Neuronal stem cell (in vitro differentiated cells): ENCODE data around the gene GALNT16.

ENCODE experiments used
- DNase-seq: peaks from one replicate; pipeline ENCODE4 v3.0.0-alpha.2; 2013; ENCODE audit warnings: low spot score
- H2AFZ ChIP-seq: one replicate; pipeline ENCODE4 v1.6.1; 2013; ENCODE audit warnings: mild to moderate bottlenecking, low read length, inconsistent platforms
- H2AK5ac ChIP-seq: 2 replicates; pipeline ENCODE4 v1.6.1; 2013; ENCODE audit warnings: low read depth, mild to moderate bottlenecking, inconsistent platforms, low read length, moderate library complexity, mixed read lengths
- H2BK120ac ChIP-seq: 2 replicates; pipeline ENCODE4 v1.6.1; 2013; ENCODE audit warnings: low read depth, mild to moderate bottlenecking, inconsistent platforms, low read length, moderate library complexity, mixed read lengths
- H2BK12ac ChIP-seq: one replicate; pipeline ENCODE4 v1.6.1; 2013; ENCODE audit warnings: low read length, inconsistent platforms
- H2BK15ac ChIP-seq: 2 replicates; pipeline ENCODE4 v1.6.1; 2013; ENCODE audit warnings: mild to moderate bottlenecking, low read length, inconsistent platforms, mixed read lengths
- H2BK5ac ChIP-seq: one replicate; pipeline ENCODE4 v1.6.1; 2013; ENCODE audit warnings: inconsistent platforms, mild to moderate bottlenecking, low read length, moderate library complexity
- H3K14ac ChIP-seq: one replicate; pipeline ENCODE4 v1.6.1; 2013; ENCODE audit warnings: low read length, inconsistent platforms
- H3K18ac ChIP-seq: 2 replicates; pipeline ENCODE4 v1.6.1; 2013; ENCODE audit warnings: low read length, inconsistent platforms
- H3K23ac ChIP-seq: 2 replicates; pipeline ENCODE4 v1.6.1; 2013; ENCODE audit warnings: low read depth, mild to moderate bottlenecking, mixed read lengths, low read length, inconsistent platforms; ENCODE audit not compliant: poor library complexity
- H3K27ac ChIP-seq: replicated peaks from 3 replicates; pipeline ENCODE4 v1.5.1; 2013; ENCODE audit warnings: low read length, inconsistent platforms
- H3K27me3 ChIP-seq, 3 experiments: 2 replicates each; pipeline ENCODE4 v1.6.1; 2013; ENCODE audit warnings: low read length in 3 of 3, mild to moderate bottlenecking in 2 of 3, inconsistent platforms in 1 of 3, low read depth in 1 of 3, mixed read lengths in 1 of 3, moderate library complexity in 1 of 3; ENCODE audit not compliant: control insufficient read depth in 3 of 3, insufficient read depth in 3 of 3
- H3K36me3 ChIP-seq, 2 donors: replicated peaks in 1 of 2; 2 replicates each; pipeline ENCODE4 v1.6.1; 2013; ENCODE audit warnings: low read length in 2 of 2; ENCODE audit not compliant: control insufficient read depth in 2 of 2, insufficient read depth in 2 of 2
- H3K4ac ChIP-seq: 2 replicates; pipeline ENCODE4 v1.6.1; 2013; ENCODE audit warnings: inconsistent platforms, mild to moderate bottlenecking, low read length, moderate library complexity
- H3K4me1 ChIP-seq, 2 donors: 1 replicate in 1 of 2; 2 replicates in 1 of 2; pipeline ENCODE4 v1.6.1; 2013; ENCODE audit warnings: low read length in 2 of 2, low read depth in 1 of 2; ENCODE audit not compliant: control insufficient read depth in 2 of 2, insufficient read depth in 1 of 2
- H3K4me2 ChIP-seq: one replicate; pipeline ENCODE4 v1.6.1; 2013; ENCODE audit warnings: mild to moderate bottlenecking, low read length, inconsistent platforms; ENCODE audit not compliant: insufficient read depth, poor library complexity, severe bottlenecking
- H3K4me3 ChIP-seq, 2 donors: 2 replicates each; pipeline ENCODE4 v1.5.1; 2013; ENCODE audit warnings: low read length in 2 of 2, mild to moderate bottlenecking in 2 of 2, inconsistent platforms in 1 of 2, moderate library complexity in 1 of 2
- H3K79me1 ChIP-seq: one replicate; pipeline ENCODE4 v1.6.1; 2013; ENCODE audit warnings: low read depth, mild to moderate bottlenecking, inconsistent platforms, low read length, moderate library complexity
- H3K9ac ChIP-seq: one replicate; pipeline ENCODE4 v1.6.1; 2013; ENCODE audit warnings: mild to moderate bottlenecking, low read depth, low read length, inconsistent platforms; ENCODE audit not compliant: poor library complexity
- H3K9me3 ChIP-seq, 2 donors: replicated peaks in 1 of 2; 2 replicates each; pipeline versions ENCODE3 to v1.6.1; 2013; ENCODE audit warnings: low read length in 2 of 2, mild to moderate bottlenecking in 2 of 2, inconsistent platforms in 1 of 2, low read depth in 1 of 2, mixed read lengths in 1 of 2, moderate library complexity in 1 of 2; ENCODE audit not compliant: control insufficient read depth in 2 of 2, insufficient read depth in 1 of 2
- H4K8ac ChIP-seq: one replicate; pipeline ENCODE4 v1.6.1; 2013; ENCODE audit warnings: low read depth, mild to moderate bottlenecking, inconsistent platforms, low read length, moderate library complexity
- H4K91ac ChIP-seq: one replicate; pipeline ENCODE4 v1.6.1; 2013; ENCODE audit warnings: low read length, low read depth, mild to moderate bottlenecking, inconsistent platforms; ENCODE audit not compliant: poor library complexity
- WGBS, 2 donors: extraction: QIAGEN DNeasy Blood & Tissue Kit; methylation state at CpG; one replicate each; pipeline ENCODE4 v1.1.7; 2013; ENCODE audit warnings: missing lambda C conversion rate in 2 of 2, mixed read lengths in 1 of 2; ENCODE audit not compliant: insufficient read length in 2 of 2, insufficient replicate concordance in 1 of 2; ENCODE audit errors: extremely low coverage in 2 of 2; 5-methylcytosine and 5-hydroxymethylcytosine counted together

GALNT16 gene

GRCh38 chr14:69375722-69376121 lies 115.8 kb downstream of the GALNT16 start:
- peaks cover 0 to 27% of the 10 kb centered on the region in 2 donors for H3K9me3 ChIP-seq
- peaks cover 9 to 77% of the 10 kb centered on the region in 2 donors for H3K36me3 ChIP-seq
- H3K4me1 ChIP-seq = no peaks in the 10 kb centered on the region
- H2AFZ ChIP-seq = no peak overlapping the region
- H2BK15ac ChIP-seq = no peak overlapping the region
- no peak overlapping the region for H3K9ac ChIP-seq
- no peak overlapping the region for H3K4ac ChIP-seq
- H3K27ac ChIP-seq = no peak overlapping the region
- no peak overlapping the region for H4K91ac ChIP-seq
- no peak overlapping the region for H2BK12ac ChIP-seq
- no peaks in the 10 kb centered on the region for H3K79me1 ChIP-seq
- 100% methylated on average over 1 of the region's 5 CpGs; no CpG with 5 or more reads in 1 of the 2 donors for WGBS, 2 donors
- H3K14ac ChIP-seq = no peak overlapping the region
- H2AK5ac ChIP-seq = no peak overlapping the region
- no peak overlapping the region for H2BK5ac ChIP-seq
- H3K4me2 ChIP-seq = no peak overlapping the region
- no peak overlapping the region for H3K23ac ChIP-seq
- no peak overlapping the region for H2BK120ac ChIP-seq
- H3K18ac ChIP-seq = no peak overlapping the region
- no peak overlapping the region for H4K8ac ChIP-seq
- no peaks in the 10 kb centered on the region for H3K27me3 ChIP-seq
- H3K4me3 ChIP-seq = no peak overlapping the region
- no peak for DNase-seq

GRCh38 chr14:69376439-69376838 lies 116.5 kb downstream of the GALNT16 start:
- no peak overlapping the region for H2AFZ ChIP-seq
- H3K9ac ChIP-seq = no peak overlapping the region
- H4K8ac ChIP-seq = no peak overlapping the region
- peaks cover 0 to 27% of the 10 kb centered on the region in 2 donors for H3K9me3 ChIP-seq
- H3K23ac ChIP-seq = no peak overlapping the region
- H3K79me1 ChIP-seq = peaks cover 1% of the 10 kb centered on the region
- H2BK120ac ChIP-seq = no peak overlapping the region
- H3K4me2 ChIP-seq = no peak overlapping the region
- no peak overlapping the region for H3K27ac ChIP-seq
- H2BK12ac ChIP-seq = no peak overlapping the region
- H3K14ac ChIP-seq = no peak overlapping the region
- no peak overlapping the region for H2BK15ac ChIP-seq
- H3K4me1 ChIP-seq = no peaks in the 10 kb centered on the region
- no peak overlapping the region for H4K91ac ChIP-seq
- no peaks in the 10 kb centered on the region for H3K27me3 ChIP-seq
- no peak overlapping the region for H3K4me3 ChIP-seq
- H3K18ac ChIP-seq = no peak overlapping the region
- DNase-seq = no peak
- H3K4ac ChIP-seq = no peak overlapping the region
- no peak overlapping the region for H2BK5ac ChIP-seq
- no peak overlapping the region for H2AK5ac ChIP-seq
- H3K36me3 ChIP-seq = peaks cover 9 to 84% of the 10 kb centered on the region in 2 donors

- Histone ChIP-seq H2BK120ac (no peak overlapping the region), H3K23ac (no peak overlapping the region), H3K4me2 (no peak overlapping the region), H2BK15ac (no peak overlapping the region), H3K36me3 (peaks cover 12 to 94% of the 10 kb centered on the region in 2 donors), H3K27ac (no peak overlapping the region), H2BK5ac (no peak overlapping the region), H2BK12ac (no peak overlapping the region), H2AK5ac (no peak overlapping the region), H3K27me3 (no peaks in the 10 kb centered on the region), H3K4me3 (no peak overlapping the region), H4K8ac (no peak overlapping the region), H4K91ac (no peak overlapping the region), H3K4ac (no peak overlapping the region), H3K4me1 (no peaks in the 10 kb centered on the region), H2AFZ (no peak overlapping the region), H3K79me1 (peaks cover 1% of the 10 kb centered on the region), H3K14ac (no peak overlapping the region), H3K9me3 (peaks cover 0 to 27% of the 10 kb centered on the region in 2 donors), H3K9ac (no peak overlapping the region), H3K18ac (no peak overlapping the region)
- DNase-seq = no peak
- WGBS, 2 donors = no CpG with 5 or more reads among the region's 2 CpGs
These were observed 118.3 kb downstream of the GALNT16 start for GRCh38 chr14:69378274-69378673.

- no peaks in the 10 kb centered on the region for H3K4me1 ChIP-seq
- H2BK5ac ChIP-seq = no peak overlapping the region
- H3K4ac ChIP-seq = no peak overlapping the region
- no peak overlapping the region for H2BK120ac ChIP-seq
- no peak overlapping the region for H4K91ac ChIP-seq
- no peak overlapping the region for H2AK5ac ChIP-seq
- H4K8ac ChIP-seq = no peak overlapping the region
- H2BK12ac ChIP-seq = no peak overlapping the region
- no peak overlapping the region for H2AFZ ChIP-seq
- H3K27ac ChIP-seq = no peak overlapping the region
- DNase-seq = no peak
- WGBS, 2 donors = no CpG with 5 or more reads among the region's 3 CpGs
- no peaks in the 10 kb centered on the region for H3K27me3 ChIP-seq
- no peak overlapping the region for H3K14ac ChIP-seq
- peaks cover 20 to 98% of the 10 kb centered on the region in 2 donors for H3K36me3 ChIP-seq
- H3K4me3 ChIP-seq = no peak overlapping the region
- H3K79me1 ChIP-seq = peaks cover 3% of the 10 kb centered on the region
- peaks cover 0 to 11% of the 10 kb centered on the region in 2 donors for H3K9me3 ChIP-seq
- H3K4me2 ChIP-seq = no peak overlapping the region
- no peak overlapping the region for H3K23ac ChIP-seq
- H3K18ac ChIP-seq = no peak overlapping the region
- H2BK15ac ChIP-seq = no peak overlapping the region
- no peak overlapping the region for H3K9ac ChIP-seq
These were observed 127.4 kb downstream of the GALNT16 start for GRCh38 chr14:69387311-69387710.
